ENCODE measurements around the gene NRDC.

GRCh38 chr1:51875291-51875772 is 3.2 kb downstream of the NRDC start:
- TF ChIP-seq YY1 (IDR thresholded peaks at IDR 0.05; ENCODE audit: low read depth, low read length) (no peak), EZH2 (IDR thresholded peaks at IDR 0.05; ENCODE audit: low read depth, low read length, severe bottlenecking) (no peak), POLR2AphosphoS5 (IDR thresholded peaks at IDR 0.05; ENCODE audit: low read depth, low read length) (no peak), RBBP5 (IDR thresholded peaks at IDR 0.05; ENCODE audit: borderline replicate concordance, low read depth, low read length) (no peak), CTCF (IDR thresholded peaks at IDR 0.05; ENCODE audit: control extremely low read depth in 1 of 3, insufficient read depth in 1 of 3, low read depth in 1 of 3, low read length in 3 of 3) (no peak), CEBPB (IDR thresholded peaks at IDR 0.05; ENCODE audit: low read depth, low read length) (no peak), USF2 (IDR thresholded peaks at IDR 0.05; ENCODE audit: low read length) (no peak), RAD21 (IDR thresholded peaks at IDR 0.05 in 1 of 2, conservative IDR thresholded peaks at IDR 0.05 in 1 of 2; ENCODE audit: low read depth in 2 of 2, low read length in 2 of 2) (no peak), JUN (IDR thresholded peaks at IDR 0.05; ENCODE audit: low read depth, low read length) (no peak), POLR2A (IDR thresholded peaks at IDR 0.05; ENCODE audit: control extremely low read depth in 1 of 2, low read depth in 2 of 2, low read length in 2 of 2) (no peak)

Data from H1 (cell line).